Uterus (tissue), 4 donors: Measurements from ENCODE around the gene RASGRP1. TPM values are rescaled to one million over a fixed set of nuclear protein-coding genes. Genes with fewer than 3 reads are reported as not detected.

Experiments used
- DNase-seq, 2 donors: peaks; one replicate each; pipeline ENCODE4 v3.0.0-alpha.2; 2019 to 2020
- H3K27ac ChIP-seq, 2 donors: fragments of 200-600 bp; sonication (generic); 1 replicate in 1 of 2; 2 replicates in 1 of 2; pipeline ENCODE4 v1.5.1; 2016 to 2018
- H3K27me3 ChIP-seq, 2 donors: fragments of 200-600 bp; sonication (generic); one replicate each; pipeline ENCODE4 v1.5.1; 2018 to 2019; ENCODE audit warnings: control low read depth in 1 of 2
- H3K36me3 ChIP-seq, 2 donors: fragments of 200-600 bp; sonication (generic); one replicate each; pipeline ENCODE4 v1.5.1; 2019; ENCODE audit warnings: control low read depth in 1 of 2
- H3K4me1 ChIP-seq, 2 donors: fragments of 200-600 bp; sonication (generic); one replicate each; pipeline ENCODE4 v1.5.1; 2018 to 2019; ENCODE audit warnings: control low read depth in 1 of 2
- H3K4me3 ChIP-seq, 2 donors: fragments of 200-600 bp; sonication (generic); 1 replicate in 1 of 2; 2 replicates in 1 of 2; pipeline ENCODE4 v1.5.1; 2018 to 2019; ENCODE audit warnings: mild to moderate bottlenecking in 1 of 2
- H3K9me3 ChIP-seq, 2 donors: fragments of 200-600 bp; sonication (generic); one replicate each; pipeline ENCODE4 v1.5.1; 2019; ENCODE audit warnings: control low read depth in 1 of 2
- POLR2A ChIP-seq, 2 donors: fragments of 450-650 bp; IDR thresholded peaks; one replicate each; pipeline ENCODE4 v1.6.1; 2016; ENCODE audit warnings: antibody characterized with exemption in 2 of 2, mild to moderate bottlenecking in 1 of 2, moderate library complexity in 1 of 2
- intact Hi-C: fragments of 100-400 bp; cut with DNase I; formaldehyde crosslinking; loops from one replicate; pipeline ENCODE4 v1.15.1; 2023; ENCODE audit warnings: low total_unique reads
- total RNA-seq, 4 donors: library from RNA; depleted of rRNA in 3 of 4; stranded (reverse); fragments of >200 nt in 3 of 4; gene quantifications; one replicate each; pipeline versions ENCODE4 v1.1.0 to v1.2.4, GENCODE V29; 2014 to 2023
- TF ChIP-seq, protein P1 (sequence below), 4 experiments: fragments of 200-600 bp in 2 of 4; fragments of 450-650 bp in 2 of 4; sonication (generic) in 2 of 4; IDR thresholded peaks; one replicate each; pipeline ENCODE4 v1.5.1; 2016 to 2019; ENCODE audit warnings: antibody characterized with exemption in 4 of 4, mild to moderate bottlenecking in 2 of 4, moderate library complexity in 1 of 4
- donor health status: DM: yes; HTN: yes; CAD: no.

RASGRP1 gene
- total RNA-seq, 4 donors from 2014 or later, result under 0.01 to 0.82 (median 0.48) TPM; not detected in 1

DNA sequence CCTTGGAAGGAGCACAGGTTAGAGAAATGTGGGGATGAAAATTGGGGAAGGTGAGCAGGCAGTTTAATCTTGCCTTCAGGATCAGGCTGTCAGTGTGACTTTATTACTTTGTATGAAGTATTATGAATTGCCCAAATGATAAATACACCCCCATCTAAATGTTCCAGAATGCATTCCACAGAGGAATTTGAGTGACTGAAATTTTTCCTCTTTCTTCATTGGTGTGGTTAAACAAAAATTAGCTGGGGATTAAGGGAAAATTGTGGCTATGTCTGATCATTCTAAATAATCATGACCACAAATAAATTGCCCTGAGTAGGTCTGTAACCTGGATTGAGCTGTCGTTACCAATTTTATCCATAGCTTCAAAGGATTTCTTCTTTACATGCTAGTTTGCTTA is 77.2 kb downstream of the RASGRP1 start:
- Histone ChIP-seq H3K27ac (no peak overlapping the region), H3K27me3 (no peaks in the 10 kb centered on the region), H3K4me3 (no peak overlapping the region), H3K4me1 (no peaks in the 10 kb centered on the region), H3K36me3 (no peaks in the 10 kb centered on the region), H3K9me3 (no peaks in the 10 kb centered on the region)
- DNase-seq, result no peak
- intact Hi-C loops, result no loop called here
- TF ChIP-seq, protein P1, sequence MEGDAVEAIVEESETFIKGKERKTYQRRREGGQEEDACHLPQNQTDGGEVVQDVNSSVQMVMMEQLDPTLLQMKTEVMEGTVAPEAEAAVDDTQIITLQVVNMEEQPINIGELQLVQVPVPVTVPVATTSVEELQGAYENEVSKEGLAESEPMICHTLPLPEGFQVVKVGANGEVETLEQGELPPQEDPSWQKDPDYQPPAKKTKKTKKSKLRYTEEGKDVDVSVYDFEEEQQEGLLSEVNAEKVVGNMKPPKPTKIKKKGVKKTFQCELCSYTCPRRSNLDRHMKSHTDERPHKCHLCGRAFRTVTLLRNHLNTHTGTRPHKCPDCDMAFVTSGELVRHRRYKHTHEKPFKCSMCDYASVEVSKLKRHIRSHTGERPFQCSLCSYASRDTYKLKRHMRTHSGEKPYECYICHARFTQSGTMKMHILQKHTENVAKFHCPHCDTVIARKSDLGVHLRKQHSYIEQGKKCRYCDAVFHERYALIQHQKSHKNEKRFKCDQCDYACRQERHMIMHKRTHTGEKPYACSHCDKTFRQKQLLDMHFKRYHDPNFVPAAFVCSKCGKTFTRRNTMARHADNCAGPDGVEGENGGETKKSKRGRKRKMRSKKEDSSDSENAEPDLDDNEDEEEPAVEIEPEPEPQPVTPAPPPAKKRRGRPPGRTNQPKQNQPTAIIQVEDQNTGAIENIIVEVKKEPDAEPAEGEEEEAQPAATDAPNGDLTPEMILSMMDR (IDR thresholded peaks at IDR 0.05), result no peak
- no peak for TF ChIP-seq POLR2A (IDR thresholded peaks at IDR 0.05)

DNA sequence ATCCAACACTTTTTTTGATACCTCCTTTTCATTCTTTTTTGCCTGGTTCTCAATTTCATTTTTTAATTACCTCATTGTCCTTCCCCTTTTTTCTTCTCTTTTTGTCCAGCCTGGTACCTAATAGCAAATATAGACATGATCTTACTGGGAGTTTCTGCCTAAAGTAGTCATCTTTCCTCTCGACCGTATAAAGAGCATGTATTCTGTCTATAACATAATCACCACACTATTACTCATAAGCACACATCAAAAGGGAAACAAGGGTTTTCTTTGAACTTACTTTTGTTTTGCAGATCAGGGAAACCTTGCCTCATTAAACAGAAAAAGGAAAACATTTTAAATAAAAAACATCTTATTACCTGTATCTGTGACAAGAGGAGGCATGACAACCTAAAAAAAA is 77.7 kb downstream of the RASGRP1 start:
- Histone ChIP-seq H3K9me3 (no peaks in the 10 kb centered on the region), H3K4me1 (no peaks in the 10 kb centered on the region), H3K36me3 (no peaks in the 10 kb centered on the region), H3K27ac (no peak overlapping the region), H3K4me3 (no peak overlapping the region), H3K27me3 (no peaks in the 10 kb centered on the region)
- DNase-seq, result no peak
- TF ChIP-seq, protein P1 (IDR thresholded peaks at IDR 0.05), result no peak
- TF ChIP-seq POLR2A (IDR thresholded peaks at IDR 0.05), result no peak
- intact Hi-C loops, result no loop called here

DNA sequence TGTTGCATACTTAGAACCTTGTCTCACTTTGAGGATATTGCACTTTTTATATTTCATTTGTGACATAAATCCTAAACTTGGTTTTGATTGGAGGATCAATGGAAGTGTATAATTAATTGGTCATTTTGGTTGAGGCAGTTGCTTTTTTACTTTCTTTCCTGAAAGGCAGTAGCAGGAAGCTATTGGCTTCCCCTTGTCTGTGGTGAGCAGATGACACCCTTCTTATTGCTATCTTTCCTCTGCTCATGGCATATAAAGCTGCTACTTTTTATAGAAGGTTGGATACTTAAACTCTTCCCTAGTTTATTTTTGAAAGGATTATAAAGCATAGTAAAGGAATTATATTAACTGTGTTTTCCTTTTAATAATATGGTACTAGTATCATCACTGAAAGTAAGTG is 82.0 kb downstream of the RASGRP1 start:
- H3K4me3 ChIP-seq, result no peak overlapping the region
- H3K36me3 ChIP-seq, result no peaks in the 10 kb centered on the region
- no peak for DNase-seq
- no peaks in the 10 kb centered on the region for H3K27me3 ChIP-seq
- no peak for TF ChIP-seq POLR2A (IDR thresholded peaks at IDR 0.05)
- TF ChIP-seq, protein P1 (IDR thresholded peaks at IDR 0.05), result no peak
- H3K4me1 ChIP-seq, result no peaks in the 10 kb centered on the region
- H3K27ac ChIP-seq, result no peak overlapping the region
- H3K9me3 ChIP-seq, result no peaks in the 10 kb centered on the region
- intact Hi-C loops, result no loop called here

GRCh38 chr15:38481761-38482160 is 82.9 kb downstream of the RASGRP1 start:
- Histone ChIP-seq H3K27me3 (no peaks in the 10 kb centered on the region), H3K9me3 (no peaks in the 10 kb centered on the region), H3K4me3 (no peak overlapping the region), H3K36me3 (no peaks in the 10 kb centered on the region), H3K27ac (no peak overlapping the region), H3K4me1 (no peaks in the 10 kb centered on the region)
- DNase-seq, result no peak
- no peak for TF ChIP-seq POLR2A (IDR thresholded peaks at IDR 0.05)
- TF ChIP-seq, protein P1 (IDR thresholded peaks at IDR 0.05), result no peak
- intact Hi-C loops, result no loop called here

- DNase-seq, result no peak
- no peaks in the 10 kb centered on the region for H3K36me3 ChIP-seq
- no peak overlapping the region for H3K4me3 ChIP-seq
- H3K27ac ChIP-seq, result no peak overlapping the region
- intact Hi-C loops, result no loop called here
- no peaks in the 10 kb centered on the region for H3K4me1 ChIP-seq
- no peaks in the 10 kb centered on the region for H3K9me3 ChIP-seq
- TF ChIP-seq, protein P1 (IDR thresholded peaks at IDR 0.05), result no peak
- TF ChIP-seq POLR2A (IDR thresholded peaks at IDR 0.05), result no peak
- H3K27me3 ChIP-seq, result no peaks in the 10 kb centered on the region
These were observed 83.5 kb downstream of the RASGRP1 start for GRCh38 chr15:38481113-38481512.
